AG09319 (cell line): Measurements from ENCODE around the gene PKIG.

Source experiments
- DNase-seq: peaks from one replicate; pipeline ENCODE4 v3.0.0-alpha.2; 2010; ENCODE audit warnings: low read depth; ENCODE audit errors: extremely low read depth
- CTCF ChIP-seq: IDR thresholded peaks from 2 replicates; pipeline ENCODE4 v1.5.1; 2011; ENCODE audit warnings: low read depth, mild to moderate bottlenecking, inconsistent platforms, low read length, moderate library complexity

The PKIG gene

DNA sequence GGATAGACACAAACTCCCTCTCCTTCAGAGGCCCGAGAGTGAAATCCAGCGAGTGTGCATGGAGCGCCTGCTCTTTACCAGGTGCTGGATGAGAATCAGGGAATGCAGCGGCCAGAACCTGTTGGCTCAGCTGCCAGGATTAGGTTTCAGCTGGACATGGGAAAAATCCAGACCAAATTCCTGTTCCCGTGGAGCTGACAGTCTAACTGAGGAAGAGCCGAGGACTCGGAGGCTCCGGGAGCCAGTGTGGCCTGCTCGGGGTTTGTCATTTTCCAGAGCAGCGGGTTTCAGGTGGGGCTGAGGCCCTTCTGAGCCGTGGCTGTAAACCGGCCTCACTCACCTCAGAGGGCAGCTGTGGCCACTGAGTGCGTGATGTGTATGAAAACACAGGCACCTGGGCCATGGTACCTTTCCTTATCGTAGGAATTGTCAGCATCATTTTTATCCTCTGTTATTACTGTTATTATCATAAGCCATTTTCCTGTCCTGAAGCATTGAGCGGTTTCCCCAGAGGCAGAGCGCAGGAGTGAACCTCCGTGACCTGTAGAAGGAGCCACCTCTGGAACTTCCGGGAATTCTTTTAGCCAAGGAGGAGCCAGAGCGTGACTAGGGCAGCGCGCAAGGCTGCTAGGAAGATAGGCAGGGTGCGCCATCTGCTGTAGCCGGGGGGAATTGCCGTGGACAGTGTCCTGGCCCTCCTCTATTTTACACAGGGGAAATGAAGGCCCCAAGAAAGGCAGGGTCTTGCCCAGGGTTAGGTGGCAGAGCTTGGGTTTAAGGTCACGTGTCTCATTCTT is 27.3 kb downstream of the PKIG start:
- peak; percentile 100 for TF ChIP-seq CTCF
- DNase-seq: peak; percentile 59

DNA sequence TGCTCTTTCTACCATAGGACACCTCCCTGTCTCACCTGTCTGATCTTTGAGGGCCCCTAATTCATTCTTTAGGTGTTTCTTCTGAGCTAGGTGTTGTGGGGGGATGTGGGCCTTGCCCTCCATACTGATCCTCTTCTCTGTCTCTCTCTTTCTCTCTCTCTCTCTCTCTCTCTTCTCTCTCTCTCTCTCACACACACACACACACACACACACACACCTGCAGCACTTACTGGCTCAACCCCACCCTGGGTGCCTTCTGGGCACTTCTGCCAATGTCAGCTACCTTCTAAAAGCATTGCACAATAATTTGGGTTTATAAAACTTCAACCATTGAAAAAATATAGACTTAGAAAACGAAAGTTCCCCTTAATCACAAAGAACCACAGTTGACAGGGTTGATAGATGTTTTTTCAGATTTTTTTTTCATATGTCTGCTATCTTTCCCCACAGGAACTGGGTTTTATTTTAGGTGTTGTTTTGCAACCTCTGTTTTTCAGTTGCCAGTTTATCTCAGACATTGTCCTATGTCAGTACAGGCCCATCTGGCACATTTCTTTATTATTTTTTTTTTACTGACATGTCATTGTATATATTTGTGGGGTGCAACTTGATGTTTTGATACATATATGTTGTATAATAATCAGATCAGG is 28.1 kb downstream of the PKIG start:
- no peak for DNase-seq
- no peak for TF ChIP-seq CTCF

DNA sequence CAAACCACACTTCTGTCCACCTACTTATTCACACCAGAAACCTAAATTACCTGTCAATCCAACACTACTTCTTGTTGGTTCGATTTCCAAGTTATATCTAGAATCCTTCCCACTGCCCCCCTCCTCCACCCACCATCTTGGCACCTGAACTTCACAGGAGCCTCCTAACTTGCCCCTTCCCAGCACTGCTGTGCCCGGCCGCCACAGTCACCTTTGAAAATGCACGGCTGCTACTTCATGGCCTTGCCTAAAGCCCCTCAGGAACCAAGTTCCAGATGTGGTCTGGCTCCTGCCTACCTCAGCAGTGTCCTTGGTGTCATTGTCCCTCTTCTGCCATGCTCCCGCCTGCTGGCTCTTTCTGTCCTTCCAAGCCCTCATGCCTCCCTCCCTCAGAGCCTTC is 31.2 kb downstream of the PKIG start:
- no peak for DNase-seq
- no peak for TF ChIP-seq CTCF

DNA sequence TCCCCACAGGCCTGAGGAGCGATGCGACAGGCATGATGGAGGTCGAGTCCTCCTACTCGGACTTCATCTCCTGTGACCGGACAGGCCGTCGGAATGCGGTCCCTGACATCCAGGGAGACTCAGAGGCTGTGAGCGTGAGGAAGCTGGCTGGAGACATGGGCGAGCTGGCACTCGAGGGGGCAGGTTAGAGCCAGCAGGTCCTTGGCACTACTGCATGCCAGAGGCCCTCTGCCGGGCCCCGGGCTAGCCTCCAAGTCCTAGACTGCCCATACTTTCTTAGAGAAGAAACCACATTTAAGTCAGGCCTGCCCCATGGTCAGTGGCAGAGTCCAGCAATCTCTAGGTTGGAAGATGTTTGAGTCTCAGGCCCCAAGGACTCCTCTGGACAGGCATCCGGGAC is 32.1 kb downstream of the PKIG start:
- TF ChIP-seq CTCF: no peak
- DNase-seq: no peak

DNA sequence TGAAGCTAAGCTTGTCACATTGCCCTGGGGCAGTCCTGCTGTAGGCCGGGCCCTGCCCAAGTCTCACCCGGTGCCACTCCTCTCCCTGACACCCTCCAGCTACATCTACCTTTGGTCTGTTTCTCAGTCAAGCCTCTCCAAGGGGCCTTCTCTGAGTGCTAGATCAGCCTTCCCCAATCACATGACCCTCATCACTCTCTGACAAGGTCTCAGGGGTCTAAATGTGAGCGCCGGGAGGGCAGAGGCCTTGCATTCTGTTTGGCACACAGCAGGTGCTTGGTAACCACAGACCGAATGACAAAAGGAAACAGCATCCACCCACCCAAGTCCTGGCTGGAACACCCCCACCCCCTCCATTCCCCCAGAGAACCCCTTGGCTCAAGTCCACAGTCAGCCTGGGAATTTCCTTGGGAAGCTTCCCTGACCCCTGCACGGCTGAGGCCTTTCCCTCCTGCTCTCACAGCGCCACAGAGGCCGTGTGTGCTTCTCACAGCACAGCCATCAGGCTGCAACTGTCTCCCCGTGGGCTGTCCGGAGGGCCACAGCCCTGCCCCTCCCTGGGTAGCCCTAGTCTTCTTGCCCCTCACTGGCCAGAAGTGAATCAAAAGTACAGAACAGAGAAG is 32.9 kb downstream of the PKIG start:
- no peak for DNase-seq

GRCh38 chr20:44615876-44616603 is 33.7 kb downstream of the PKIG start:
- TF ChIP-seq CTCF: no peak
- DNase-seq: no peak

More for the DNA sequence above, 32.9 kb downstream of the PKIG start:
- no peak for TF ChIP-seq CTCF

GRCh38 chr20:44616604-44616964 is 34.2 kb downstream of the PKIG start:
- DNase-seq: no peak

More at GRCh38 chr20:44616604-44616964, 34.2 kb downstream of the PKIG start:
- no peak for TF ChIP-seq CTCF
